Cardiac muscle cell (in vitro differentiated cells and primary cell): Measurements from ENCODE around the gene DLST. TPM values are rescaled to one million over a fixed set of nuclear protein-coding genes. Genes with fewer than 3 reads are reported as not detected.
A peak's percentile ranks its signal among the peaks of the same experiment; 100 is the strongest.

Experiments
- DNase-seq, 2 donors: peaks; one replicate each; pipeline versions ENCODE4 v3.0.0 to v3.0.0-alpha.2; 2010 to 2017; ENCODE audit warnings: low read depth in 1 of 2, low spot score in 1 of 2
- H3K27ac ChIP-seq: fragments of 200-600 bp; sonication (generic); 2 replicates; pipeline ENCODE4 v1.5.1; 2016
- H3K27me3 ChIP-seq: fragments of 200-600 bp; sonication (generic); 2 replicates; pipeline ENCODE4 v1.6.0; 2016; ENCODE audit warnings: control low read depth
- H3K36me3 ChIP-seq: fragments of 200-600 bp; sonication (generic); 2 replicates; pipeline ENCODE4 v1.5.1; 2016; ENCODE audit warnings: control low read depth
- H3K4me1 ChIP-seq: fragments of 200-600 bp; sonication (generic); 2 replicates; pipeline ENCODE4 v1.8.1; 2017; ENCODE audit warnings: low read depth, mild to moderate bottlenecking, mixed run types
- H3K4me3 ChIP-seq: fragments of 200-600 bp; sonication (generic); 2 replicates; pipeline ENCODE4 v1.5.1; 2016; ENCODE audit warnings: mild to moderate bottlenecking
- H3K9me3 ChIP-seq: fragments of 200-600 bp; sonication (generic); 2 replicates; pipeline ENCODE4 v1.5.1; 2017; ENCODE audit warnings: low read depth, mild to moderate bottlenecking, control low read depth
- CTCF ChIP-seq: IDR thresholded peaks from 2 replicates; pipeline ENCODE4 v1.5.1; 2012; ENCODE audit warnings: low read depth, mild to moderate bottlenecking, low read length
- polyA plus RNA-seq: library from polyadenylated mRNA; unstranded; fragments of >200 nt; fragmentation: Nextera tagmentation; extraction: Ambion mirVana; gene quantifications from 2 replicates; pipeline ENCODE4 v1.2.1, GENCODE V29; 2016
- total RNA-seq: library from RNA; depleted of rRNA; stranded (reverse); fragments of >200 nt; gene quantifications from 2 replicates; pipeline ENCODE4 v1.2.3, GENCODE V29; 2016

DLST gene
- total and polyA plus RNA-seq, 2 experiments from 2014 or later = 10.0 to 63.7 TPM

DNA sequence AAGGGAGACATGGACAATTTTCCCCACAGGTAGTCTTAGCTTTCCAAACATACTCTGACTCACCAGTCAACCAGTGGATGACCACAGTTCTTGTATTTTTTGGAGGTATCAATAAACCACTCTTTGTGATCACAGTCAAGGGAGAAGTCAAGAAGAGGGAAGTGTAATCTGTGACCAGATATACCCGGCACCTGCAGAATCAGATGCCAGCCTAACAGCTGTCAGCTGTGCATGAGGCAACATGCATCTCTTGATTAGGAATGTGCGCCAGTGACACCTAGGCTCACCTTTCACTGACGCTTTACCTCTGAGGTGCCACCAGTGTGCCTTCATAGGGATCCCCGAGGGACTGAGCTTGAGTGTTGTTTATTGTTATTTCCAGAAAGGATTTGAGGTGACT, 25.8 kb upstream of the DLST start:
- H3K27me3 ChIP-seq = no peaks in the 10 kb centered on the region
- H3K4me1 ChIP-seq = peaks cover 4% of the 10 kb centered on the region
- DNase-seq = no peak
- no peak overlapping the region for H3K27ac ChIP-seq
- no peak for TF ChIP-seq CTCF
- no peak overlapping the region for H3K4me3 ChIP-seq
- no peaks in the 10 kb centered on the region for H3K9me3 ChIP-seq
- H3K36me3 ChIP-seq = no peaks in the 10 kb centered on the region

GRCh38 chr14:74856366-74856765, 25.4 kb upstream of the DLST start:
- Histone ChIP-seq H3K36me3 (no peaks in the 10 kb centered on the region), H3K9me3 (no peaks in the 10 kb centered on the region), H3K4me3 (no peak overlapping the region), H3K4me1 (peaks cover 4% of the 10 kb centered on the region), H3K27ac (no peak overlapping the region), H3K27me3 (no peaks in the 10 kb centered on the region)
- no peak for DNase-seq
- TF ChIP-seq CTCF = no peak

DNA sequence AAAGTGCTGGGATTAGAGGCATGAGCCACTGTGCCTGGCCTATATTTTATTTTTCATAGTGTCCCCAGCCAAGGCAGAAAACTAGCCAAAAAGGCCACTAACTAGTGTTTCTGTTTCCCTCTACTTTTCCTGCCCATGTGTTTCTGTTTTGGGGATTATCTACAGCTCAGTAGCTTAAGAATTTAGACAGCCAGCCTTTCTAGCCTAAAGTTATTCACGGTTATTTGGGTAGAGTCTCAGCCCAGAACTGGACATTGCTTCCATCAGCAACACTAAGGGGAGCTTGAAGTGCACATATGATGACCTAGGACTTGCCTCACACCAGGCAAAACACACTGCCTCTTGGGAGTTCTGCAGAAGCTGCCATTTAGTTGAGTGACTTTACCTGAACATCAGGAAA, 23.7 kb upstream of the DLST start:
- Histone ChIP-seq H3K27ac (no peak overlapping the region), H3K27me3 (no peaks in the 10 kb centered on the region), H3K36me3 (no peaks in the 10 kb centered on the region), H3K9me3 (no peaks in the 10 kb centered on the region), H3K4me1 (peaks cover 4% of the 10 kb centered on the region), H3K4me3 (no peak overlapping the region)
- no peak for TF ChIP-seq CTCF
- no peak for DNase-seq

DNA sequence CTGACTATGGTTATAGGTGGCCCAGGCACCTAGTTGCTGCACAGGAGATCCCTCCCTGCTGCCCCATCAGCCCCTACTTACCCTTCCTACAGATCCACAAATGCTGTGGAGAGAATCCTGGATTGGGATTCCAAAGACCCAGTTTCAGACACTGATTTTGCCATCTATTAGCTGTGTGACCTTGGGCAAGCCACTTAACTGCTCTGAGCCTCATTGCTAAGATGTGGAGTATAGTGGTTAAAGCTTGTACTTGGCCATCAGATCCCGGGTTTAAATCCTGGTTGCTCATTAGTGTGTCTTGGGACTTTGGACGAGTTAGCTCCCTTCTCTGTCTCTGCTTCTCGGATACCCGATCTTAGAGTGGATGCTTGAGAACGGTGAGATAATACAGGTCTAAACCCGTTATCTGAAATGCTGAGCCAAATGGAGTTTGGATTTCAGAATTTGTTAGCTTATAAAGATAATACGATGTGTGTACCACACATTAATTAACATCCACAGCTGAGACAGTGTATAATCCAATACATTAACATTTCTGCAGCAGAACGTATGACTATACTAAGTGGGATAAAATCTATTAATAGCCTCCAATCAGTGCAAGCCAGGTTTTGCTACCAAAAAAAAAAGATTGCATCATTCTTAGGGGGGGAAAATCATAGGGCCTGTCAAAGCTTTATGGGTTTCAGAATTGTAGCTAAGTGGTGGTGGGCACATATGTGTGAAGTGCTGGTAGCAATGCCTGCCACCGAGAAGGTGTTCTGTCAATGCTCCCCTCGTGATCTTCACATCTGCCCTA, 21.8 kb upstream of the DLST start:
- no peaks in the 10 kb centered on the region for H3K36me3 ChIP-seq
- no peak overlapping the region for H3K27ac ChIP-seq
- DNase-seq = no peak
- no peak overlapping the region for H3K4me3 ChIP-seq
- H3K4me1 ChIP-seq = no peaks in the 10 kb centered on the region
- TF ChIP-seq CTCF = no peak
- H3K9me3 ChIP-seq = no peaks in the 10 kb centered on the region
- no peaks in the 10 kb centered on the region for H3K27me3 ChIP-seq

DNA sequence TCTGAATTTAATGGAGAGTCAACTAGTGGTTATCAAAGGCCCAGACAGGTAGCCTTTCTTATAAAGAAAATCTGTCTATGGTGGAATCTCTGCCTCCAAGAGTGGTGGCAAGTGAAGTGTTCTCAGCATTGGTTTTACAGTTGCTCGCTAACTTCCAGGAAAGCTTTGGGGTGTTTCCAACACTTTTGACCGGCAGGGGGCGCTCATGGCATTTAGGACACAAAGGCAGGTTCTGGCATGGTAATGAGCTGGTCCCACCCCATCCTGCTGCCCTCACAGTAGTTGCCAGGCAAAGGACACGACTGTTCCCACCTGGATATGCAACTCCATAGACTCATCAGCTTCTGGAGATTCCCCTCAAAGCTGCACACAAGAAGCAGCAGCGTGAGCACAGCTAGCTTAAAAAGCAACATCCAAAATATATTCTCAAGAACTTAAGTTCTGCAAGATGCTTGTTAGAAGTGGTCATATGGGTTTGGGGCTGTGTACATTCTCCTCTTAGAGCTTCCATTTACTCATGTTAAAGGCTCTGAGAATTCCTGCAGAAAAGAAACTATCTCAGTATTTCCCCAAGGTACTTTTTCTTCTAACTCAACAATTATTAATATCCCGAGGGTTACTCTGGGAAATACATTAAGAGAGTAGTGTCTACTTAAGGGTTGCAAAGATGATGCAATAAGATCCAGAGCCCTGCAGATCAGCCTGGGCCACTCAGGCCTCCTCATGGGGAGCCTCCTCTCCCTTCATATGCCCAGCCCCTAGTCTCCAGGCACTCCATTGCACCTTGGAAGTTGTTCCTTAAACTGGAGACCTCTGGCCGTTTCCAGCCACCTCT, 20.6 kb upstream of the DLST start:
- peak; percentile 84 for TF ChIP-seq CTCF
- peak; percentile 89 to 93 for DNase-seq
- no peaks in the 10 kb centered on the region for H3K4me1 ChIP-seq
- H3K4me3 ChIP-seq = no peak overlapping the region
- H3K27me3 ChIP-seq = no peaks in the 10 kb centered on the region
- no peaks in the 10 kb centered on the region for H3K36me3 ChIP-seq
- no peaks in the 10 kb centered on the region for H3K9me3 ChIP-seq
- H3K27ac ChIP-seq = no peak overlapping the region
